ENCODE data around the gene ACSL1.
A peak's percentile ranks its signal among the peaks of the same experiment; 100 is the strongest.
"Not testable (repeated sequence)": the region's sequence is repeated elsewhere in the genome, so short reads cannot be mapped to it uniquely, and the experiment has no call there.

Gene ACSL1

DNA sequence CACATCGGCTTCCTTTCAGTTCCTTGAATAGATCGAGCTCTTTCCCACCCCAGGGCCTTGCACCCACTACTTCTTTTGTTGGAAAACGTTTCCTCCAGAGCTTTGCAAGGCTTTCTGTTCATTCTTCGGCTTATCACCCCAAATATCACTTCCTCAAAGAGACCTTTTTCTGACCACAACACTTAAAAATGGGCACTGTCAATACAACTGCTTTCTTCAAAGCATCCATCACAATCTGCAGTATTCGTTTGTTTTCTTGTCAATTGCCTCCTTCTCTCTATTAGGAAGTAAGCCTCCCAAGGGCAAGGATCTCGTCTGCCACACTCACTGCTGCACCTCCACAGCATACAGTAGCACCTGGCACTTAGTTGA is 74.2 kb downstream of the ACSL1 start:
- DNase-seq: no peak

DNA sequence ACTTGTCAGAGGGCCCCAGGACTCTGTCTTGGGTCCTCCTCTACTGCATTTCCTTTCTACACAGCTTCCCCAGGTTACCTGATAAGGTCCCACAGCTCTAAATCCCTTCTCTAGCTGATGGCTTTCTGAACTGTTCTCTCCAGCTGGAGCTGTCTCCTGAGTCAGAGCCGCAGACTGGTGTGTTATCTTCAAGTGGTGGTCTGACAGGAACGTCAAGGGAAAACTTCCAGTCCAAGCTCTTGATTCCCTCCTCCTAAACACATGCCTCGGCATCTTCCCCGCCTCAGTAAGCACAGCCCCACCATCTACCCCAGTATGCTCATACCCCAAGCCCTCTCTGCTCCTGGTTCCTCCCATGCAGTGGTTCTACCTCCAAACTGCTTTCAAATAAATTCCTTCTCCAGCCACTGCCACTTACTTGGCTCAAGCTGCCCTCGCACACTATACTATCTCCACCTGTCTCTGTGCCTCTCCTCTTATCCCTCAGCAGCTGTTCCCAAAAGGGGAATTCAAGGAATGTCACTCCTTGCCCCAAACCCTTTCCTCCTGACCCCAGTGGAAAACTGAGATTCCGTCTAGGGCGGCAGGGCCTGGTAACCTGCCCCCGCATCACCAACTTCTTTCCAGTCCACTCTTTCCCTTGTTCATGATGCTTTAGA is 74.7 kb downstream of the ACSL1 start:
- no peak for DNase-seq

DNA sequence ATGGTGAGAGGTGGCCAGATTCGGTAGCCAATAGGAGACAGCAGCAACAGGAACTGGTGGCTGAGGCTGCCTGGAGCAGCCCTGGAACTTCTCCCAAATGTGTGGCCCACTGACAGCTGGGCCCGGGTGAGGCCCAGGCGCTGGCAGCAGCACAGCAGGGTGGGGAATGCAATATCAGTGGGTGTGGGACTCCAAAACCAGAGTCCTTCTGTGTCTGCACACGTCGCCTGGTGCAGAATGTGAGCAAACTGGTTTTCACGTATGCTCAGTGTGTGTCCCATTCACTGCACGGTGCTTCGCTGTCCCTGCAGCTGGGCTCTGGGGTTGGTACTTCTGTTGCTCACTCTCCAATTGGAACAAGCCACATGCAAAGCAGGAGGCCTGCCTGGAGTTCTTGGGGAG is 77.5 kb downstream of the ACSL1 start:
- DNase-seq: no peak

DNA sequence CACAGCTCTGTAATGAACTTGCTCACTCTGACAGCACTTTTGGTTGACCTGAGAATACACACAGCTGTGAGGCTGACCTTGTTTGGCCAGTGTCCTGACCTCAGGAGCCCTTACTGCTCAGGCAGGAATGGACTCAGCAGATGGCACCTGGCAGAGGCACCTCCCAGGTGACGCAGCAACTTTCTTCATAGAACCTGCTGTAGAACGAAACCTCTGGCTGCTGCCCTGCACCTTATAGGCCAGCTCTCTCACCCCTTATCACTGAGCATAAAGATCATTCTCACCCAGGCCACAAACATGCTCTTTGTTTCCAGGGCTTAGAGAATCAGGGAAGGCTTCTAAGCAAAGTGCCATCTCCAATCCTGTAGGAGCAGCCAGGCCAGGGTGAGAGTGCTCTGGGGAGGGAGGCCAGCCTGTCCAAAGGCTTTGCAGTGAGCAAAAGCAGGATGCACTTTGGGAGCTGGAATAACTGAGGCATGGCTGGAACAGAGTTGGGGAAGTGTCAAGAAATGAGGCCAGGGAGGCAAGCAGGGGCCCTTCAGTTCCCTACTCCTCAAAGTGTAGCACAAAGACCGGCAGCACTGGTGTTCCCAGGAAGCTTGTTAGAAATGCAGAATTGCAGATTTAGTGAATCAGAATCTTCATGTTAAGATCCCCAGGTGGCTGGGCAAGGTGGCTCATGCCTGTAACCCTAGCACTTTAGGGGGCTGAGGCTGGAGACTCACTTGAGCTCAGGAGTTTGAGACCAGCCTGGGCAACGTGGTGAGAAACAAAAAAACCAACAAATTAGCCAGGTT is 78.5 kb downstream of the ACSL1 start:
- DNase-seq: no peak

DNA sequence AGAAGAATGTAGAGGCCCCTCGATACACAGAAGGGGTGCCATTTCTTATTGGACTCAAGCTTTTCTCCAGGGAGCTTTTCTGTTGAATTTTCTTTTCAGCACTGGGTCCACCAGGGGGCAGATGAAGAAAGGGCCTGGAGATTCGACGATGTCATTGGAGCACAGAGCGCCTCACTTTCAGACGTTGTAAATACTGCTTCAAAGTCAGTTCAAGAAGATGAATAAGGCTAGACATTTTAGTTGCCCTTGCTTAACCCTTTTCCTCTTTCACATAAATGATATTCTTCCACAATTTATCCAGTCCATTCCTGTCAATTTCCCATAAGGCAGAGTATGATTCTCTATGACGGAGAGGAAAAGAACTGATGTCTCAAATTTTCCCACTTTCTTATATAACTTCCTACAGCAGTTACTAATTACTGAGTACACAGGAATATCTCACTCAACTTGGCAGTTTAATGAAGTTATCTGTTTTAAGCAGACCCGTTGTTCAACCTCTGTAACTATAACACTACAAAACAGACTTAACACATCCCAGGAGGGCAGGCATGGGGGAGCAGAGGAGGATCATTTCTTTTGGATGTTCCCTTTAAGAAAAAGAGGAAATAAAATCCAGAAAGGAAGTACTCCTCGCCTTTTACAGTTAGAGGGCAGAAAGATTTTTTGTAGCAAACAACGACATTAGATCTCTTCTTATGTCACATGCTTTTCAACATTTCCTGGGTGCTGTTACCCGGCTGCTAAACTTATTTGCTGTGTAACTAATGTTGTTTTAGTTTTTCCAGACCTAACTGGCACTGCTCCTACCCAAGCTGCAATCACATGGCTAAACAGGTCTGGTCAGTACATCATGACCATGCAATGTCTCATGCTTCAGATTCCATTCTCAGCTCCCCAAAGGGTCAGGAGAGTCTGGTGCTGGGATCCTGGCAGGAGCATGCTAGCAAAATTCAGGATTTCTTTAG is 79.7 kb downstream of the ACSL1 start:
- DNase-seq: peak; percentile 75

DNA sequence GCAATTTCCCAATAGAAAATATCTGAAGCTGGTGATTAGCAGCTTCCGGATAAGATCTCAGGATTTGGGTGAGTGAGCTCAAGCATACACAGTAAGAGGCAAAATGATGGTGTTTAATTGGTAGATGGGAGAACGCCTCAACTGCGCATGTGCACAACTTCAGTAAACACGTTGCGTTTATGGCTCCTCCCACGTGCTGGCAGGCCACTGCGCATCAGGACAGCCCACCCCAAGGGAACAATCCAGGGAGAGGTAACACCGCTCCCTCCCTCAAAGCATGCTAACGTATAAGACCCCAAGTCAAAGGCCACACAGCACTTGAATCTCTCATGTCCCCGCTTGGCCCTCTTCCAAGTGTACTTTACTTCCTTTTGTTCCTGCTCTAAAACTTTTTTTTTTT is 81.5 kb downstream of the ACSL1 start:
- no peak for DNase-seq

DNA sequence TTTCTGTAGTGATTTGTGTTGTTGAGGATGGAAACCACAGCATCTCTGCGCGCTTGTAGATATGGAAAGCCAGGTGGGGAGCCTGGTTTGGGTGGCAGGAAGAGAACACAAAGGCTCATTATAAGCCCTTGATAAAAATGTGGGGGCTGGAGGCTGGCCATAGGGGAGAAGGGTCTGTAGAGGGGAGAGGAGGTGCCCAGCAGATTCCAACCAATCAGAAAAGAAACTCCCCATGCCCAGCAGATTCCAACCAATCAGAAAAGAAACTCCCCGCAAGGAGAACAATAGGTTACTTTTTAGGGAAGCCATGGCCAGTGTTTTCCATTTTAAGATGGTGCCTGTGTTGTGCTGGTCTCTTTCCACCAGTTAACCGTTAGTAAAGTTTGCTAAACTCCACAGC is 82.1 kb downstream of the ACSL1 start:
- no peak for DNase-seq

DNA sequence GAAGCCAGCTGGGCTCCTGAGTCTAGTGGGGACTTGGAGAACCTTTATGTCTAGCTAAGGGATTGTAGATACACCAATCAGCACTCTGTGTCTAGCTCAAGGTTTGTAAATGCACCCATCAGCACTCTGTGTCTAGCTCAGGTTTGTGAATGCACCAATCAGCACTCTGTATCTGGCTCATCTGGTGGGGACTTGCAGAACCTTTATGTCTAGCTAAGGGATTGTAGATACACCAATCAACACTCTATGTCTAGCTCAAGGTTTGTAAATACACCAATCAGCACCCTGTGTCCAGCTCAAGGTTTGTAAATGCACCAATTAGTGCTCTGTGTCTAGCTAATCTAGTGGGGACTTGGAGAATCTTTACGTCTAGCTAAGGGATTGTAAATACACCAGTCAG is 84.1 kb downstream of the ACSL1 start:
- DNase-seq: not testable (repeated sequence)

DNA sequence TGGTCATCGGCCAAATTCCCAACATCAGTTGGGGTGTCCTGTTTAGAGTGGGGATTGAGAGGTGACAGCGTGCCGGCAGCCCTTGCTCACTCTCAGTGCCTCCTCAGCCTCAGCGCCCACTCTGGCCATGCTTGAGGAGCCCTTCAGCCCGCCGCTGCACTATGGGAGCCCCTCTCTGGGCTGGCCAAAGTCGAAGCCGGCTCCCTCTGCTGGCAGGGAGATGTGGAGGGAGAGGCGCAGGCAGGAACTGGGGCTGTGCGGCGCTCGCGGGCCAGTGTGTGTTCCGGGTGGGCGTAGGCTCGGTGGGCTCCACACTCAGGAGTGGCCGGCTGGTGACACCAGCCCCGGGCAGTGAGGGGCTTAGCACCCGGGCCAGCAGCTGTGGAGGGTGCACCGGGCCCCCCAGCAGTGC is 84.8 kb downstream of the ACSL1 start:
- no peak for DNase-seq

DNA sequence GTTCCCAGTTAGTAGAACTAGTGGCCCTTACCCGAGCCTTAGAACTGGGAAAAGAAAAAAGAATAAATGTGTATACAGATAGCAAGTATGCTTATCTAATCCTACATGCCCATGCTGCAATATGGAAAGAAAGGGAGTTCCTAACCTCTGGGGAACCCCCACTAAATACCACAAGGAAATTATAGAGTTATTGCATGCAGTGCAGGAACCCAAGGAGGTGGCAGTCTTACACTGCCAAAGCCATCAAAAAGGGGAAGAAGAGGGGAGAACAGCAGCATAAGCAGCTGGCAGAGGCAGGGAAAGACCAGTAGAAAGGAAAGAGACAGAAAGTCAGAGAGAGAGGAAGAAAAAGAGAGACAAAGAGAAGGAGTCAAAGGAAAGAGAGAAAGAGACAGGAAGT is 86.2 kb downstream of the ACSL1 start:
- DNase-seq: not testable (repeated sequence)

DNA sequence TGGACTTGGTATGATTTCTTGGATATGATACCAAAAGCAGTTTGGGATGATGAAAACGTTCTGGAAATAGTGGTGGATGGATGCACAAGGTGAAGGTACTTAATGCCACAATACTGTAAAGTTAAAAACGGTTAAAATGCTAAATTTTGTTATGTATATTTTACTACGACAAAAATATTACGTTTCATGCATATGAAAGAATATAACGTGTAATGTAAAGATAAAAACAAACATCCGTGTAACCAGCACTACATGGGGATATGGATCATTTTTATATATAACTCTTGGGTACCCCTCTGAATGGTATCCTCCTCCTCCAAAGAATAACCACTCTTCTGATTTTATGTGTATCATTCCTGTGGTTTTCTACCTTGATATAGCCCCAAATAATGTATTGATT is 91.0 kb downstream of the ACSL1 start:
- DNase-seq: no peak

DNA sequence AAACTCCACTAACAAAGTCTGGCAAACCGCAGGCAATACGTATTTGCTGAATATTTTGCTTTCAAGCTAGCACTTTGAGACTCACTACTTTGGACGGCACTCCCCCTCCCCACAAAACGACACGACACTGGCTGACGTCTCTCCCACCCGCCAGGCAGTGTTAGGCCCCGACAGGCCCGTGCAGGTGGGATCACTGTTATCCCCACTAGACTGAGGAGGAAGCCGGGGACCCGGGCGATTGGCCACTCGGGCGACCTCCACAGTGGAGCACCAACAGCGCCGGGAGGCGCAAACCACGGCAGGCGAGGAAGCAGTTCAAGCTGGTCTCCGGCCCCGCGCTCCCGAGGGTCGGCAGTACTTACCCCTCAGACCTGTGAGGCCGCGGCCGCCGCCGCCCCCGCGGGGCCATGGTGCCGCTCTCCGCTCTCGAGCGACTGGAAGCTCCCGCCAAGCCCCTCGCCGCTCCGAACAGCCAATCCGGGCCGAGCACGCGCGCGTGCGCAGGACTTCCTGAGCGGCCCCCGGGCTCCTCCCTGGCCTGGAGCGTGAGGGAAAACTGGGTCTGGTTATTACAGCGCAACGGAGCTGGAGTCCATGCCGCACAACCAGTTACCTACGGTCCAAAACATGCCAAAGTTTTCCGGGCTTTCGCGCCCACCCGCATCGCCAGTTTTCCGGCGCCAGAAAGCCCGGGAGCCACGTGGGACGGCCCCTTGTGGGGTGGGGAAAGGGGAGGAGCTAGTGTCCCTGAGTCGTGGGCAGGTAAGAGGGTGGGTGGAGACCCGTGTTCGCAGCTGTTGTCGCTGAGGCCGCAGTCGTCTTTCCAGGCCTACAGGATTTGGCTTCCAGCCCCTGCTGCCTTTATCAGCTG is 91.9 kb downstream of the ACSL1 start, which contains the start of gene CENPU:
TSS of gene CENPU (minus strand) at position 443 of the 871 bp plus-strand sequence. CDS start at position 409, 34 bp downstream.
- peak; percentile 98 for DNase-seq

DNA sequence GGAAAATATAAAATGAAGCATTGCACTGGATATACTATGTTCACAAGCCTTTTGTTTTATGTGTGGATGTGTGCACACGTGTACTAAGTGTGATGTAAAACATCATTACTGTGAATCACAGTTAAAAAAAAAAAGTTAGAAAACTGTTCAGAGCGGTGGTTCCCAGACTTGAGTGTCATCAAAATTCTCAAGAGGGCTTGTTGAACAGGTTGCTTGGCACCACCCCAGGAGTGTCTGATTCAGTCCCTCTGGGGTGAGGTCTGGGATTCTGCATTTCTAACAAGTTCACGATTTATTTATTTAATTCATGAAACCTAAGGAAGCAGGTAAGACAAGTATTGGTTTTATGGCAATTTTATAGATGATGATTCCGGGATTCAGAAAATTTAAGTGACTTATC is 93.6 kb downstream of the ACSL1 start:
- DNase-seq: no peak

DNA sequence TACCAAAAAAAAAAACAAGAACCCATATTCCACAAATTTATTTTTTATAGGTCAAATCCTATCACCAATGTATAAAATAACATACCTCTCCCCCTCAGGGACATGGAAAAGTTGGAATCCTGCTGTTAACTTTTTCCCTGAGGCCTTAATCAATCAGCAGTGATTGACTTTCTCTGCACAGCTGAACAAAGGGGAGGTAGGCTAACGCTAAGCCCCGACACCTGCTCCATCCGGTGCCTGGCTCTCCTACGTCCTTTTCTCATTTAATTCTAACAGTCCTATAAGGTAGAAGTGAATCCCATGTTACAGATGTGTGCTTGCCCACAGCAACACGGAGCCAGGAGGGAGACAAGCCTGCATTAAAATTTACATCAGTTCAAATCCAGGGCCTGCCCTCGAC is 94.7 kb downstream of the ACSL1 start:
- DNase-seq: no peak

DNA sequence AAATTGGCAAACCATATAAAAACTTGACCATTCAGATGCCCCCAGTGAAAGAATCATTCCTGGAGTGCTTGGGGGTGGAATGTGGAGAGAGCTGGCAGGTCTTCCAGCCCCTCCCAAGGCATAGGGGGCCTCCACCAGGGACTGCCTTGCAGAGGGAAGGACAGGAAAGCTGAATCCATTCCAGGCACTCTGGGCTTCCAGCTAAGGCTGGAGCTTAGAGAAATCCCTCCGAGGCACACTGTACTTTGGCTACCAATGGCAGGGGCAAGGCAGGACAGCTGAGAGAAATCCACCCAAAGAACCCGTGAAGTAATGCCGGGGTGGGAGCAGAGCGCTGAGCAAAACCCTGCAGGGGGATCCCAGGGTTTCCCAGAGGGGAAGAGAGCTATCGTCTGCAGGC is 95.8 kb downstream of the ACSL1 start:
- no peak for DNase-seq

DNA sequence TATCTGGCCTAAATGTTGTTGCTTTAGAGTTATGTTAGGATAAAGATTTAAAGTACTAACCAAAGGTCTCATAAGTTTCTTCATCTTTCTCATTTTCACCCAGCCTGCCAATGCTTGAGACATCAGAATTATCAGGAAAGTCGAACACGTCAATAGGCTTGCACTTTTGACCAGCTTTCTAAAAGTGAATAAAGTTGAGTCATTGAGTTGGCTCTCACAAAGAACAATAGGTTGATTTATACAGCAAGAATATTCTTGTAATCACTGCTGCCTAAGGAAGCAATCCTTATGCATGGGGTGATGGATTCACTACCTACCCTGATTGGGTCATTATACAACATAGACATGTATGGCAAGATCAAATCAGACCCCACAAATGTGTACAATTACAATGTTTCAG is 96.9 kb downstream of the ACSL1 start:
- DNase-seq: no peak

DNA sequence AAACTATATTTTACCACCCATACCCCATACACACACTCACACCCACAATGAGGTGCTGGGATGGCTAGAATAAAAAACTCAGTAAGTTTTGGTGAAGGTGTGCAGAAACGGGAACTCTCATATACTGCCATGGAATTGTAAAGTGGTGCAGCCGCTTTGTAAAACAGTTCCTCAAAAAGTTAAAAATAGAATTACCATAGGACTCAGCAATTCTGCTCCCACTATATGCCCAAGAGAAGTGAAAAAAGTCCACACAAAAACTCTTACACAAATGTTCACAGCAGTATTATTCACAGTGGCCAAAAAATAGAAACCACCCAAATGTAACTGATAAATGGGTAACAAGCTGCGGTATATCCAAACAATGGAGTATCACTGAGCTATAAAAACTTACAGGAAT is 98.3 kb downstream of the ACSL1 start:
- no peak for DNase-seq

DNA sequence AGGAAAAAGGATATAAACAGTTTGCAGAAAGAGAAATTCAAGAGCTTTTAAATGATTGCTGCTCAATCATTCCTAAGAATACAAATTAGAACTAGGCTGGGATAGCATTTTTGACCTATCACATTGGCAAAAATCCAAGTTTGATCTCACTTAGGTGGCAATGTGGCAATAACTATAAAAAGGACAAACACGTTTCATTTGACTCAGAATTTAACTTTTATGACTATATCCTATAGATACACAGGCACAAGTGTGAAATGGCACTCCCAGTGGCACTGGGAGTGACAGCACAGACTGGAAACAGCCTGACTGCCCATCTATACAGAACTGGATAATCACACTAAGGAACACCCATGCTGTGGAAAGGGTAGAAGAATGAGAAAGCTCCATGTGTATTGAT is 103.0 kb downstream of the ACSL1 start:
- DNase-seq: peak; percentile 26

DNA sequence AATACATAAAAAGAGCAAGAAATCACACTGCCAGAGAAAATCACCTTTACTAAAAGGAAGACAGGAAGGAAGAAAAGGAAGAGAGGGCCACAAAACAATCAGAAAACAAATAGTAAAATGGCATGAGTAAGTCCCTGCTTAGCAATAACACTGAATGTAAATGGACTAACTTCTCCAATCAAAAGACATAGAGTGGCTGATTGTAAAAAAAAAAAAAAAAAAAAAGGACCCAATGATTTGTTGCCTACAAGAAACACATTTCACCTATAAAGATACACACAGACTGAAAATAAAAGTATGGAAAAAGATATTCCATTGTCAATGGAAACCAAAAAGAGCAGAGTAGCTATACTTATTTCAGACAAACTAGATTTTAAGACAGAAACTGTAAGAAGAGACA is 104.5 kb downstream of the ACSL1 start:
- DNase-seq: no peak

DNA sequence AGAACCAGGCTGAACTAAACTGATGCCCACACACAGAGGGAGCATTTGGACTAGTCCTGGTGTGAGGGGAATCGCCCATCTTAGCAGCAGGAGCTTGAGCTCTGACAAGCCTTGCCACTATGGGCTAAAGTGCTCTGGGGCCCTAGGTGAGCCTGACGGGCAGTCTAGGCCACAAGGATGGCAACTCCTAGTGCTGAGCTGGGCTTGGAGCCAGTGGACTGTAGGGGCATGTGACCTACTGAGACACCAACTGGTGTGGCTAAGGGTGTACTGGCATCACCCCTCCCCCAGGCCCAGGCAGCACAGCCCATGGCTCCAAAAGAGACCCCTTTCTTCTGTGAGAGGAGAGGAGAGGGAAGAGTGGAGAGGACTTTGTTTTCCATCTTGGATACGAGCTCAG is 106.4 kb downstream of the ACSL1 start:
- DNase-seq: no peak

DNA sequence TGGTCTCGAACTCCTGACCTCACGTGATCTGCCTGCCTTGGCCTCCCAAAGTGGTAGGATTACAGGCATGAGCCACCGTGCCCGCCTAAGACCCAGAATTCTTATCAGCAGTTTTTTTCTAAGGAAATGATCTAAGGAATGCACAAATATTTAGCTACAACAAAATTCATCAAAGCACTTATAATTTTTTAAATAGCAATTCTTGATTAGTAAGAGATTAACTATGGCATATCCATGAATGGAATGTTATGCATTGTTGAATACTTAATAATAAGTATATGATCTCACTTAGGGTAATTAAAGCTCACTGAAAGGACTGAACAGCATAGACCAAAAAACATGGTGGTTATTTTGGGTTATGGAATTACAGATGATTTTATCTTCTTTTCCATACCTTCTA is 110.2 kb downstream of the ACSL1 start:
- DNase-seq: no peak

DNA sequence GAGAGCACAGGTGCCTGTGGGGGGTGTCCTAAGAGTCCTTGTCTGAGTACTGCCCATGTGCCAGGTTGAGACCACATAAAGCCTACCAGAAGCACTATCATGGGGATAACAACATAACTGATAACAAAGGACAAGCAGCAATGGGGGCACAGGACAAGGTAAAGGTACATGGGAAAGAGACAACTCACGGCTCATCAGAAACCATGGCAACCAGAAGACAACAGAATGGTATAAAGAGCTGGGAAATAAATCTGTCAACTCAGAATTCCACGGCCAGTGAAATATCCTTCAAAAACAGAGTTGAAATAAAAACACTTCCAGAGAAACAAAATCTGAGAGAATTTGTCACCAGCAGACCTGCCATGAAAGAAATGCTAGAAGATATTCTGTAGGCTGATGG is 111.9 kb downstream of the ACSL1 start:
- DNase-seq: no peak

All from activated CD4-positive, alpha-beta T cell treated with anti-CD3 and anti-CD28 coated beads, Interleukin-2, Interleukin-6, amounts not matched to agents 100 ng/mL and 50 ng/mL, durations not matched to agents 16 hours and 8 hours (primary cell).